GM23248 (cell line): ENCODE measurements around the gene SEMA6C. TPM values are rescaled to one million over a fixed set of nuclear protein-coding genes. Genes with fewer than 3 reads are reported as not detected.
"Not testable (repeated sequence)": the region's sequence is repeated elsewhere in the genome, so short reads cannot be mapped to it uniquely, and the experiment has no call there.

Source experiments
- DNase-seq: peaks from one replicate; pipeline ENCODE4 v3.0.0-alpha.2; 2015
- H2AFZ ChIP-seq: fragments of 200-600 bp; sonication (generic); 2 replicates; pipeline ENCODE4 v1.6.1; 2016; ENCODE audit warnings: antibody characterized with exemption
- H3F3A ChIP-seq: fragments of 200-600 bp; sonication (generic); 2 replicates; pipeline ENCODE4 v1.6.1; 2016; ENCODE audit warnings: mild to moderate bottlenecking, antibody characterized with exemption, mixed run types; ENCODE audit not compliant: insufficient read depth
- H3K27ac ChIP-seq: fragments of 200-600 bp; sonication (generic); 2 replicates; pipeline ENCODE4 v1.5.1; 2016; ENCODE audit warnings: mild to moderate bottlenecking
- H3K27me3 ChIP-seq: fragments of 200-600 bp; sonication (generic); replicated peaks from 2 replicates; pipeline ENCODE4 v1.6.1; 2016; ENCODE audit warnings: mild to moderate bottlenecking; ENCODE audit not compliant: insufficient read depth
- H3K36me3 ChIP-seq: fragments of 200-600 bp; sonication (generic); 2 replicates; pipeline ENCODE4 v1.6.1; 2016; ENCODE audit warnings: low read depth, mild to moderate bottlenecking
- H3K4me1 ChIP-seq: fragments of 200-600 bp; sonication (generic); 2 replicates; pipeline ENCODE4 v1.6.1; 2016; ENCODE audit warnings: mild to moderate bottlenecking; ENCODE audit not compliant: insufficient read depth
- H3K4me2 ChIP-seq: fragments of 200-600 bp; sonication (generic); one replicate; pipeline ENCODE4 v1.6.1; 2016; ENCODE audit warnings: mild to moderate bottlenecking; ENCODE audit not compliant: unreplicated experiment
- H3K4me3 ChIP-seq: fragments of 200-600 bp; sonication (generic); 2 replicates; pipeline ENCODE4 v1.5.1; 2016; ENCODE audit warnings: mild to moderate bottlenecking
- H3K79me2 ChIP-seq: fragments of 200-600 bp; sonication (generic); 2 replicates; pipeline ENCODE4 v1.6.1; 2016; ENCODE audit warnings: mild to moderate bottlenecking; ENCODE audit not compliant: insufficient read depth
- H3K9ac ChIP-seq: fragments of 200-600 bp; sonication (generic); 2 replicates; pipeline ENCODE4 v1.6.1; 2016; ENCODE audit warnings: mild to moderate bottlenecking
- H3K9me2 ChIP-seq: fragments of 200-600 bp; sonication (generic); 2 replicates; pipeline ENCODE4 v1.6.1; 2016; ENCODE audit warnings: mixed run types, mild to moderate bottlenecking, moderate library complexity; ENCODE audit not compliant: insufficient read depth
- H3K9me3 ChIP-seq: fragments of 200-600 bp; sonication (generic); one replicate; pipeline ENCODE4 v1.6.1; 2017; ENCODE audit warnings: low read depth
- H4K20me1 ChIP-seq: fragments of 200-600 bp; sonication (generic); 2 replicates; pipeline ENCODE4 v1.6.0; 2016; ENCODE audit not compliant: insufficient read depth
- EZH2 ChIP-seq: fragments of 200-600 bp; sonication (generic); IDR thresholded peaks from 2 replicates; pipeline ENCODE4 v1.6.1; 2018; ENCODE audit warnings: antibody characterized with exemption, mild to moderate bottlenecking; ENCODE audit not compliant: insufficient read depth, poor library complexity, severe bottlenecking
- EZH2phosphoT487 ChIP-seq: fragments of 200-600 bp; sonication (generic); IDR thresholded peaks from 2 replicates; pipeline ENCODE4 v1.6.1; 2018; ENCODE audit warnings: antibody characterized with exemption, moderate library complexity, mild to moderate bottlenecking, low read depth; ENCODE audit not compliant: insufficient read depth
- WGBS, 2 experiments: methylation state at CpG; one replicate each; pipeline ENCODE4 v1.1.6; 2015 to 2017; ENCODE audit warnings: low lambda C conversion rate in 2 of 2, low coverage in 1 of 2; ENCODE audit errors: missing lambda C conversion rate in 2 of 2; 5-methylcytosine and 5-hydroxymethylcytosine counted together
- in situ Hi-C: fragments of 300-500 bp; cut with MboI; formaldehyde crosslinking; loops from 2 replicates; pipeline ENCODE4 v1.15.0; 2020
- polyA plus RNA-seq: library from polyadenylated mRNA; unstranded; fragments of >200 nt; fragmentation: Nextera tagmentation; extraction: Ambion mirVana; gene quantifications from 2 replicates; pipeline ENCODE4 v1.2.1, GENCODE V29; 2016
- total RNA-seq: library from RNA; depleted of rRNA; stranded (reverse); fragments of >200 nt; shearing (Covaris generic); gene quantifications from 2 replicates; pipeline ENCODE4 v1.2.3, GENCODE V29; 2014; rRNA removed

Gene SEMA6C
- total and polyA plus RNA-seq, 2 experiments from 2014 or later: 1.1 to 3.8 TPM

- Histone ChIP-seq H3K9me3 (no peaks in the 10 kb centered on the region), H3K27me3 (no peaks in the 10 kb centered on the region), H3K36me3 (no peaks in the 10 kb centered on the region; the same call in 1 of the 2 replicates), H3K4me2 (no peak overlapping the region), H3K4me1 (peaks cover 7% of the 10 kb centered on the region; the same call in 1 of the 2 replicates), H3K4me3 (no peak overlapping the region), H2AFZ (0 out of 2 replicates have a peak overlapping the region, but pooled peaks have one; percentile 14), H3K9ac (no peak overlapping the region), H3K9me2 (no peaks in the 10 kb centered on the region), H3K79me2 (no peaks in the 10 kb centered on the region), H4K20me1 (no peaks in the 10 kb centered on the region), H3K27ac (no peak overlapping the region), H3F3A (no peaks in the 10 kb centered on the region)
- WGBS, 2 experiments: 58 to 65% methylated on average over 2 of the region's 2 CpGs
- TF ChIP-seq EZH2phosphoT487: no peak
- TF ChIP-seq EZH2: no peak
- DNase-seq: peak; percentile 56
- in situ Hi-C loops: no loop called here
Measured at GRCh38 chr1:151106894-151107293, 39.5 kb downstream of the SEMA6C start.

DNA sequence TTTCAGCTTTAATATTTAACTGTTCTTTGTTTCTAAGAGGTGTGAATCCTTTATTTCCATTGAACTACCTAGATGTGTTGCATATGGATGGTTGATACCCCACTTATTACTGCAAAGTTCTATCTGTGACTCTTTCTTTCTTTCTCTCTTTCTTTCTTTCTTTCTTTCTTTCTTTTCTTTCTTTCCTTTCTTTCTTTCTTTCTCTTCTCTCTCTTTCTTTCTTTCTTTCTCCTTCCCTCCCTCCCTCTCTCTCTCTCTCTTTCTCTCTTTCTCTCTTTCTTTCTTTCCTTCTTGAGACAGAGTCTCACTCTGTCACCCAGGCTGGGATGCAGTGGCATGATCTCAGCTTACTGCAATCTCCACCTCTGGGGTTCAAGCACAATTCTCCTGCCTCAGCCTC lies 41.8 kb downstream of the SEMA6C start:
- no peaks in the 10 kb centered on the region; the same call in 1 of the 2 replicates for H3K36me3 ChIP-seq
- no peak for DNase-seq
- H3K4me3 ChIP-seq: no peak overlapping the region
- no peak overlapping the region for H3K4me2 ChIP-seq
- no peaks in the 10 kb centered on the region for H3K79me2 ChIP-seq
- H4K20me1 ChIP-seq: no peaks in the 10 kb centered on the region
- H3F3A ChIP-seq: no peaks in the 10 kb centered on the region
- H3K27ac ChIP-seq: no peak overlapping the region
- in situ Hi-C loops: no loop called here
- TF ChIP-seq EZH2phosphoT487: no peak
- no peak for TF ChIP-seq EZH2
- no peak overlapping the region for H2AFZ ChIP-seq
- H3K27me3 ChIP-seq: no peaks in the 10 kb centered on the region
- H3K9me2 ChIP-seq: no peaks in the 10 kb centered on the region
- H3K9me3 ChIP-seq: no peaks in the 10 kb centered on the region
- peaks cover 7% of the 10 kb centered on the region; the same call in 1 of the 2 replicates for H3K4me1 ChIP-seq
- no peak overlapping the region for H3K9ac ChIP-seq

DNA sequence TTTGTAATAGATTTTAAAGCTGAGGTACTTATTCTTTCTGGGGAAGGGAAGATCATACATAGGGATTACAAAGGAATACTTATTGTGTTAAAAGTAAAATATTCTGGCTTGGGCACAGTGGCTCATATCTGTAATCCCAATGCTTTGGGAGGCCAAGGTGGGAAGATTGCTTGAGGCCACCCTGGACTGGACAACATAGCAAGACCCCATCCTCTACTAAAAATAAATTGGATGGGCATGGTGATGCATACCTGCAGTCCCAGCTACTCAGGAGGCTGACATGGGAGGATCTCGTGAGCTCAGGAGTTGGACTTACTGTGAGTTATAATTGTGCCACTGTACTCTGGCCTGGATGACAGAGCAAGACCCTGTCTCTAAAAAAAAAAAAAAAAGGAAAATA lies 48.3 kb downstream of the SEMA6C start:
- Histone ChIP-seq H3K4me2 (no peak overlapping the region), H3K9me3 (no peaks in the 10 kb centered on the region)

GRCh38 chr1:151097426-151097825 lies 49.0 kb downstream of the SEMA6C start:
- H3K9me3 ChIP-seq, H3K36me3 ChIP-seq, H4K20me1 ChIP-seq, H3K4me3 ChIP-seq, H2AFZ ChIP-seq, H3K79me2 ChIP-seq, in situ Hi-C loops, H3K4me1 ChIP-seq, H3K27me3 ChIP-seq, H3K9me2 ChIP-seq, H3K4me2 ChIP-seq, H3K9ac ChIP-seq, H3K27ac ChIP-seq, H3F3A ChIP-seq: not testable (repeated sequence)
- WGBS, 2 experiments: 68 to 80% methylated on average over 6 of the region's 6 CpGs
- DNase-seq: peak; percentile 34

More for the DNA sequence above, 48.3 kb downstream of the SEMA6C start:
- Histone ChIP-seq H3K27ac (no peak overlapping the region), H3K4me3 (no peak overlapping the region), H3K9me2 (no peaks in the 10 kb centered on the region), H3K27me3 (no peaks in the 10 kb centered on the region), H3K4me1 (peaks cover 5% of the 10 kb centered on the region; the same call in 1 of the 2 replicates), H3K9ac (no peak overlapping the region), H2AFZ (no peak overlapping the region), H4K20me1 (no peaks in the 10 kb centered on the region), H3K79me2 (no peaks in the 10 kb centered on the region), H3K36me3 (peaks cover 3% of the 10 kb centered on the region; the same call in 1 of the 2 replicates), H3F3A (no peaks in the 10 kb centered on the region)
- in situ Hi-C loops: no loop called here
- no peak for TF ChIP-seq EZH2phosphoT487
- no peak for TF ChIP-seq EZH2
- WGBS, 2 experiments: 95 to 100% methylated on average over 1 of the region's 1 CpG
- DNase-seq: no peak

- Histone ChIP-seq H3K9me2 (no peaks in the 10 kb centered on the region), H3K9me3 (no peaks in the 10 kb centered on the region), H4K20me1 (no peaks in the 10 kb centered on the region), H3K36me3 (no peaks in the 10 kb centered on the region), H3K4me2 (no peak overlapping the region), H3K27me3 (no peaks in the 10 kb centered on the region), H2AFZ (no peak overlapping the region), H3K4me3 (no peak overlapping the region), H3K9ac (no peak overlapping the region), H3K4me1 (no peaks in the 10 kb centered on the region), H3F3A (no peaks in the 10 kb centered on the region), H3K79me2 (no peaks in the 10 kb centered on the region), H3K27ac (no peak overlapping the region)
- 83 to 84% methylated on average over 4 of the region's 4 CpGs for WGBS, 2 experiments
- DNase-seq: no peak
- in situ Hi-C loops: no loop called here
- TF ChIP-seq EZH2phosphoT487 (no peak), EZH2 (no peak)
Measured at GRCh38 chr1:151085953-151086559, 60.4 kb downstream of the SEMA6C start.

Other genes starting within 250 kb of the SEMA6C start
- 21.4 and 30.2 TPM in 2 replicates for gene SETDB1, start 220.3 kb downstream of the SEMA6C start, total RNA-seq
- gene SETDB1, start 220.3 kb downstream of the SEMA6C start, polyA plus RNA-seq: 9.7 and 10.2 TPM in 2 replicates
- 124 and 148 TPM in 2 replicates for gene CERS2, start 171.8 kb downstream of the SEMA6C start, total RNA-seq
- 201 and 202 TPM in 2 replicates for gene CERS2, start 171.8 kb downstream of the SEMA6C start, polyA plus RNA-seq
- not detected in 2 replicates for gene ANXA9, start 164.3 kb downstream of the SEMA6C start, total RNA-seq
- 0.16 and 0.26 TPM in 2 replicates for gene ANXA9, start 164.3 kb downstream of the SEMA6C start, polyA plus RNA-seq
- 7.7 and 9.1 TPM in 2 replicates for gene MINDY1, start 139.7 kb downstream of the SEMA6C start, total RNA-seq
- 4.6 and 6.1 TPM in 2 replicates for gene MINDY1, start 139.7 kb downstream of the SEMA6C start, polyA plus RNA-seq
- gene PRUNE1, start 138.2 kb downstream of the SEMA6C start, total RNA-seq: 7.2 and 10.5 TPM in 2 replicates
- 9.0 and 10.8 TPM in 2 replicates for gene PRUNE1, start 138.2 kb downstream of the SEMA6C start, polyA plus RNA-seq
- not detected in 2 replicates for gene BNIPL, start 110.0 kb downstream of the SEMA6C start, total RNA-seq
- 0.09 TPM in 1 of 2 replicates, not detected in the other for gene BNIPL, start 110.0 kb downstream of the SEMA6C start, polyA plus RNA-seq
- gene C1orf56, start 98.9 kb downstream of the SEMA6C start, total RNA-seq: 1.0 and 2.8 TPM in 2 replicates
- 15.8 and 17.7 TPM in 2 replicates for gene C1orf56, start 98.9 kb downstream of the SEMA6C start, polyA plus RNA-seq
- gene CDC42SE1, start 87.0 kb downstream of the SEMA6C start, total RNA-seq: 52.2 and 63.2 TPM in 2 replicates
- 17.3 and 18.2 TPM in 2 replicates for gene CDC42SE1, start 87.0 kb downstream of the SEMA6C start, polyA plus RNA-seq
- 1.9 and 3.7 TPM in 2 replicates for gene MLLT11, start 86.2 kb downstream of the SEMA6C start, total RNA-seq
- gene MLLT11, start 86.2 kb downstream of the SEMA6C start, polyA plus RNA-seq: 7.3 and 7.7 TPM in 2 replicates
- 14.7 and 14.9 TPM in 2 replicates for gene GABPB2, start 75.9 kb downstream of the SEMA6C start, total RNA-seq
- gene GABPB2, start 75.9 kb downstream of the SEMA6C start, polyA plus RNA-seq: 7.4 and 8.4 TPM in 2 replicates
- gene TNFAIP8L2, start 10.0 kb upstream of the SEMA6C start, total RNA-seq: not detected in 2 replicates
- gene TNFAIP8L2, start 10.0 kb upstream of the SEMA6C start, polyA plus RNA-seq: not detected in 2 replicates
- gene LYSMD1, start 19.3 kb upstream of the SEMA6C start, total RNA-seq: 7.1 and 11.5 TPM in 2 replicates
- 3.4 and 4.4 TPM in 2 replicates for gene LYSMD1, start 19.3 kb upstream of the SEMA6C start, polyA plus RNA-seq
- gene SCNM1, start 19.5 kb upstream of the SEMA6C start, total RNA-seq: 27.7 and 35.2 TPM in 2 replicates
- 73.3 and 77.4 TPM in 2 replicates for gene SCNM1, start 19.5 kb upstream of the SEMA6C start, polyA plus RNA-seq
- not detected in 2 replicates for gene TMOD4, start 29.4 kb upstream of the SEMA6C start, total RNA-seq
- 0.24 TPM in 1 of 2 replicates, not detected in the other for gene TMOD4, start 29.4 kb upstream of the SEMA6C start, polyA plus RNA-seq
- gene VPS72, start 43.6 kb upstream of the SEMA6C start, total RNA-seq: 41.9 and 45.0 TPM in 2 replicates
- 45.0 and 46.5 TPM in 2 replicates for gene VPS72, start 43.6 kb upstream of the SEMA6C start, polyA plus RNA-seq
- 53.5 and 62.8 TPM in 2 replicates for gene PIP5K1A, start 51.9 kb upstream of the SEMA6C start, total RNA-seq
- gene PIP5K1A, start 51.9 kb upstream of the SEMA6C start, polyA plus RNA-seq: 33.9 and 35.1 TPM in 2 replicates
- gene PSMD4, start 108.1 kb upstream of the SEMA6C start, total RNA-seq: 130 and 164 TPM in 2 replicates
- gene PSMD4, start 108.1 kb upstream of the SEMA6C start, polyA plus RNA-seq: 166 and 175 TPM in 2 replicates
- 16.9 and 21.5 TPM in 2 replicates for gene ZNF687, start 135.7 kb upstream of the SEMA6C start, total RNA-seq
- gene ZNF687, start 135.7 kb upstream of the SEMA6C start, polyA plus RNA-seq: 3.0 and 3.6 TPM in 2 replicates
- 51.7 and 65.9 TPM in 2 replicates for gene PI4KB, start 180.8 kb upstream of the SEMA6C start, total RNA-seq
- gene PI4KB, start 180.8 kb upstream of the SEMA6C start, polyA plus RNA-seq: 47.5 and 50.2 TPM in 2 replicates
- gene RFX5, start 200.6 kb upstream of the SEMA6C start, total RNA-seq: 14.4 and 20.0 TPM in 2 replicates
- gene RFX5, start 200.6 kb upstream of the SEMA6C start, polyA plus RNA-seq: 11.0 and 11.3 TPM in 2 replicates
- gene SELENBP1, start 226.1 kb upstream of the SEMA6C start, total RNA-seq: 3.5 and 4.0 TPM in 2 replicates
- gene SELENBP1, start 226.1 kb upstream of the SEMA6C start, polyA plus RNA-seq: 3.0 and 3.8 TPM in 2 replicates